Stimulated activated CD8-positive, alpha-beta memory T cell treated with anti-CD3 and anti-CD28 coated beads, Interleukin-15, amount 100 ng/mL, for 24 hours (primary cell): ENCODE results near the gene FGD1.
"Not testable (repeated sequence)": the region's sequence is repeated elsewhere in the genome, so short reads cannot be mapped to it uniquely, and the experiment has no call there.

Source experiments
- DNase-seq: peaks from one replicate; pipeline ENCODE4 v3.0.0-alpha.2; 2020; ENCODE audit warnings: low read depth

FGD1 gene

GRCh38 chrX:54495814-54496516, at the start of gene FGD1:
TSS of gene FGD1 (minus strand) at chrX:54496234. CDS start at chrX:54495432, 802 bp downstream.
- DNase-seq = no peak

GRCh38 chrX:54542239-54542638, 46.2 kb upstream of the FGD1 start:
- DNase-seq = not testable (repeated sequence)

- DNase-seq = no peak
Observed at GRCh38 chrX:54540289-54540688, 44.3 kb upstream of the FGD1 start.

GRCh38 chrX:54534271-54534670, 38.2 kb upstream of the FGD1 start:
- no peak for DNase-seq

GRCh38 chrX:54530357-54530900, 34.4 kb upstream of the FGD1 start:
- DNase-seq = no peak

- peak; percentile 40 for DNase-seq
Observed at GRCh38 chrX:54529552-54530356, 33.7 kb upstream of the FGD1 start, which contains the start of gene GNL3L. TSS of gene GNL3L (plus strand) at chrX:54530219. CDS start at chrX:54532567, 2,348 bp downstream.

GRCh38 chrX:54529151-54529550, 33.1 kb upstream of the FGD1 start:
- DNase-seq = no peak

- no peak for DNase-seq
Observed at GRCh38 chrX:54509400-54509799, 13.4 kb upstream of the FGD1 start.

GRCh38 chrX:54496936-54497335, 902 bp upstream of the FGD1 start:
- no peak for DNase-seq

GRCh38 chrX:54496517-54496852, 451 bp upstream of the FGD1 start:
- DNase-seq = no peak

GRCh38 chrX:54494989-54495813, 833 bp downstream of the FGD1 start:
- no peak for DNase-seq

- no peak for DNase-seq
Observed at GRCh38 chrX:54494166-54494988, 1.7 kb downstream of the FGD1 start.

- DNase-seq = no peak
Observed at GRCh38 chrX:54492340-54492739, 3.7 kb downstream of the FGD1 start.

GRCh38 chrX:54489819-54490218, 6.2 kb downstream of the FGD1 start:
- not testable (repeated sequence) for DNase-seq

GRCh38 chrX:54484666-54485065, 11.4 kb downstream of the FGD1 start:
- DNase-seq = no peak

- no peak for DNase-seq
Observed at GRCh38 chrX:54483946-54484345, 12.1 kb downstream of the FGD1 start.

- DNase-seq = no peak
Observed at GRCh38 chrX:54482839-54483593, 13.0 kb downstream of the FGD1 start.

GRCh38 chrX:54479136-54480111, 16.6 kb downstream of the FGD1 start:
- no peak for DNase-seq
